Fibroblast of skin of back (primary cell): ENCODE data around the gene ADAMTS2.

ENCODE experiments used
- DNase-seq: peaks from one replicate; pipeline ENCODE4 v3.0.0-alpha.2; 2013

The ADAMTS2 gene

GRCh38 chr5:179371681-179372680, 26.7 kb upstream of the ADAMTS2 start:
- DNase-seq, result no peak

- DNase-seq, result peak; percentile 52
Observed at GRCh38 chr5:179371121-179371510, 25.9 kb upstream of the ADAMTS2 start.

DNA sequence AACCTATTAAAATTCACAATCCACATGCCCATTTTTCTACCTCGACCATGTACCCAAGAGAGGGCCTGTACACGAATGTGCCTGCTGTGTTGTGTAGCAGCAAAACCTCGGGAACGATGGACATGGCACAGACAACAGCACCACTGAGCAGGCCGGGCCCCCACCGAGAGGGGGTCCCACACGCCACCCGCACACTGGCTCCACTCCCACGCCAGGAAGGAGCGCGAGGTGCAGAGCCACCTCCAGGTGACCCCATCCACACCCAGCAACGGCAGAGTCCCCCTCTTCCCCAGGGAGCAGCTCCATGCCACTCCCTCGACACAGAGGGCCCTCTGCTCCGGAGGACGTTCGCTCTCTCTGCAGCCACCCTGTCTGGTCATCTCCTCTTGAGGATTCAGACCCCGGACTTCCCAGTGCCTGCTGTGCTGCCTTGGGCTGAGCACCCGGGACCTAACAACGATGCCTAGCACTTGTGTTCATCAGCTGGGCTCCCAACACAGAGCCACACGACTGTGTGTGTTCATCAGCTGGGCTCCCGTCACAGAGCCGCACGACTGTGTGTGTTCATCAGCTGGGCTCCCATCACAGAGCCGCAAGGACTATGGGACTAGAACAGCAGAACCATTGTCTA, 25.3 kb upstream of the ADAMTS2 start:
- DNase-seq, result no peak

GRCh38 chr5:179369530-179369884, 24.2 kb upstream of the ADAMTS2 start:
- DNase-seq, result no peak

DNA sequence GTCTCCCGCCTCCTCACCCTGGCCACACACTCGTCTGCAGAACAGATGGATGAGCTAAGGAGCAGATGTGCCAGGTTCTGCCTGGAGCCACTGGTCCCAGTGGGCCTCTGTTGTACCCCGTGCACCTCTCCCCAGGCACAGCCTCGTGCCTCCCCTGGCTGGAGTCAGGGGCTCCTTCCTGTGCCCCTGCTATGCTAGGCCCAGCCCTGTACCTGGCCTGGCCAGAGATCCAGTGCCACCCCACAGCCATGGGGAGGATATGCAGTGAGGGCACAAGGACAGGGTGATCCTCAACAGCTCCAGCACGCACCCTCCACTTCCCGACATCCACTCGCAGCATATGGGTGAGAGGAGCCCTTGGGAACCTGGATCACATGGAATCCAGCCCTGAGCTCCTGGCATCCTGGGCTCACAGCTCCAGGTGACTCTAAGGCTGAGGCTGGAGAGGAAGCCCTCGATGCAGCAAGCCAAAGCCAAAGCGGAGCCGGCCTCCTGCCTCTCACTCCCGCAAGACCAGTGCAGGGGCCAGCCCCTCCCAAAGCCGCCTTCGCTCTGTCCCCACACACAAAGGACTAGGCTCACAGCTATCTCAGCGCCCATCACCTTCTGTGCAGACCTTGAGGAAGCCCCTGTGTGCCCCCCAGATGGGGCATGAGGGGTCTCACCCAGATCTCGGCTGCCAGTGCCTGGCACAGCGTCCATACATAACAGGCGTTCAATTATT, 23.7 kb upstream of the ADAMTS2 start:
- no peak for DNase-seq

DNA sequence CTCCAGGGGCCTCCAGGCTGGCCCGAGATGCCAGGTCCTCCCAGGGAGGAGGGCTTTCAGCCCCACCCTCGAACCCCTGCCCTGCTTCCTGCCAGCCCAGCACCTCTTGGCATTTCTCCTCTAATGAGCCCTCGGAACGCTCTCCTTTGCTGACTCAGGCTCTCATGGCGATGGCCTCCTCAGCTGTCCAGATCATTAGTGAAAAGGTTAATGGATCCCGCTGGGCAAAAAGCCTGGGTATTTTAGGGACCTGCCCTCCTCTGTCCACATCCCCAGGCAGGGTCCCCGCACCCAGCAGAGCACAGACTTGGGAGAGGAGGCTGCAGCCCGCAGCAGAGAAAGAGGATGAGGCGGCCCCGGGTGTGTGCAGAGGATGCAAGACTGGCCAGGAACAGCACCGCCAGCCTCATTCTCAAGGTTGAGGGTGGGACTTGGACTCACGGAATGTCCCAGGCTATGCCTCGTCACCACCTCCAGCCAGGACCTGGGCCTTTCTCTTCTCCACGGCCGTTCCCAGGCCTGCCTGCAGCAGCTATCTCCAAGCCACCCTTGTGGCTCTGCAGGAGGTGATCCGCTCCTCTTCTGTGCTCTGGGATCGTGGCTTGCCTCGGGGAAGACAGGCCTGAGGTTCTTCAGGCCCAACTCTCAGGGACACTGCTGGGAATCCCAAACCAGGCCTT, 23.0 kb upstream of the ADAMTS2 start:
- no peak for DNase-seq

GRCh38 chr5:179367491-179367890, 22.2 kb upstream of the ADAMTS2 start:
- no peak for DNase-seq

- no peak for DNase-seq
Observed at GRCh38 chr5:179362355-179362754, 17.1 kb upstream of the ADAMTS2 start.

- no peak for DNase-seq
Observed at GRCh38 chr5:179361037-179361603, 15.9 kb upstream of the ADAMTS2 start.

- DNase-seq, result no peak
Observed at GRCh38 chr5:179357031-179357430, 11.8 kb upstream of the ADAMTS2 start.

DNA sequence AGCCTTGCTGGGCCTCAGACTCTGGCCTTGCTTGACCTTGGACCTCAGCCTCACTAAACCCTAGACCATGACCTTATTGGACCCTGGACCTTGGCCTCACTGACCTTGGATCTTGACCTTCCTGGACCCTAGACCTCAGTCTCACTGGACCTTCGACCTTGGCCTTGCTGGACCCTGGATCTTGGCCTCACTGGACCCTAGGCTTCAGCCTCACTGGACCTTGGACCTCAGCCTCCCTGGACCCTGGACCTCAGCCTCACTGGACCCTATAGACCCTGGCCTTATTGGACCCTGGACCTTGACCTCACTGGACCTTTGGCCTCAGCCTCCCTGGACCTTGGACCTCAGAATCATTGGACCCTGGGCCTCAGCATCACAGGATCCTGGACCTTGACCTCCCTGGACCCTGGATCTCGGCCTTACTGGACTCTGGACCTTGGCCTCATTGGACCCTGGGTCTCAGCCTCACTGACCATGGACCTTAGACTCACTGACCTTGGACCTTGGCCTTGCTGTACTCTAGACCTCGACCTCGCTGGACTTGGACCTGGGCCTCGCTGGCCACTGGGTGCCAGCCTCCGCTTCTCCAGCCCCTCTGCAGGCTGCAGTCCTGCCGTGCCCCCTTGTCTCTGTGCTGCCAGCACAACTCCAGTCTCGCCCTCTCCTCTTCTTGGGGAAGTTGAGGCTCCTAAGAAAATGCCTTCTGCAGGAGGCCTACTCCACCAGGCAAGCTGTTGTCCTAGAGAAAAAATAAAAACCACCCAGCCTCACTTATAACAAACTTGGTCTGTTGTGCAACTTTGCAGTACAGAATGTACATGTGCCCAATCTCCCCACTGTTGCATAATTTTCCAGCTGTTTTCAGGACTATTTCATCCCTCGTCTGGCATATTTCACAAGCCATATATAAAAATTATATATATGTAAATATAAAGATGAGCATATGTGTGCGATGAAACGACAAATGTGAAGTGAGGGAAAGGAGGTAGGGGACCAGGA, 11.0 kb upstream of the ADAMTS2 start:
- DNase-seq, result no peak

- no peak for DNase-seq
Observed at GRCh38 chr5:179354305-179354882, 9.1 kb upstream of the ADAMTS2 start.

DNA sequence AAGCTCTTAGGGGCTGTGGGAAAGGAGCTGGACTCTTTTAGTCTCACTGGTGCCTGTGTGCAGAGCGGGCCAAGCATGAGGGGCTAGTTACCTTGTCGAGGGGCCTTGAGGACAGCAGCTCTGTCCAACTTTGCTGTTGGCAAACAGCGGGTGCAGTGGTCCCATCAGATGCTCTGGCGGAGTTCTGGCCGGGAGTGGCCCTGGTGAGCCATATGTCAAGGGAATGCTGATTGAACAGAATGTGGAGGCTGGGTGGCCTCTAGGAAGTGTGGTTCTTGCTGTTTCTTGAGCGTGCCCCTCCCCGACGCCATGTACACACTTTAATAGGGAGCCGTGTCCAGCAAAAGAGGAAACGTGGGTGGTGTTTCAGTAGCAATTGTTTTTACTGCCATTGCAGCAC, 3.6 kb upstream of the ADAMTS2 start:
- DNase-seq, result no peak

GRCh38 chr5:179348011-179348530, 2.8 kb upstream of the ADAMTS2 start:
- no peak for DNase-seq

DNA sequence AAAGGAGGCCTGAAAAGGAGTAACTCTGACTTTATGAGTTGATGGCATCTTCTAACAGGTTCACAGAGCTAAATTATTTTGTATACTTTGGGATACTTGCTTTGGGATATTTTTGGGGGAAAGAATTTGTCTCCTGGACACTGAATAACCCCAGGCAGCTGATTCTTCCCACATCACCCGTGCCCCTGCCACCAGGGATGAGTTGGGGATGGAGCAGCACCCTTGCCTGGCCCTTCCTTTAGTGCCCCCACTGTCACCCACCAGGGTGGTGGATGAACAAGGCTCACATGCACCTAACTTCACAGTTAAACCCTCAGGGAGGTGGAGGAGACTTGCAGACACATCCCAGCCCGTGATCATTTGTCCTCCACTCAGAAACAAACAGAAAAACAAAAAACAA, 2.3 kb upstream of the ADAMTS2 start:
- no peak for DNase-seq

- DNase-seq, result no peak
Observed at GRCh38 chr5:179346875-179347274, 1.6 kb upstream of the ADAMTS2 start.

- DNase-seq, result peak; percentile 31
Observed at GRCh38 chr5:179346401-179346800, 1.1 kb upstream of the ADAMTS2 start.

DNA sequence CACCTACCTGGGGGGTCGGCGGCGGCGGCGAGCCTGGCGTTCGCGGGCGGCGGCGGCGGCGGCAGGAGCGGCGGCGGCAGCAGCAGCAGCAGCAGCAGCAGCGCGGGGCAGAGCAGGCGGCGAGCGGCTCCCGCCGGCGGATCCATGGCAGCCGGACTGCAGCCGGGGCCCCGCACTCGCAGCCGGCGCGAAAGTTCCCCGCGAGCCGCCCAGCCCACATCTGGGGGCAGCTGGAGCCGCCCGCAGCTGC, 153 bp downstream of the ADAMTS2 start:
- no peak for DNase-seq

- DNase-seq, result peak; percentile 15
Observed at GRCh38 chr5:179344431-179345182, 654 bp downstream of the ADAMTS2 start.
